Stimulated activated CD4-positive, alpha-beta T cell treated with anti-CD3 and anti-CD28 coated beads, Interleukin-1b, Interleukin-23, amount 100 ng/mL, for 4 hours (primary cell): ENCODE data around the gene TTBK1.

Source experiments
- DNase-seq, 2 donors: peaks; one replicate each; pipeline ENCODE4 v3.0.0-alpha.2; 2020; ENCODE audit warnings: low read depth in 2 of 2

Gene TTBK1

GRCh38 chr6:43223175-43223574 lies 20.1 kb upstream of the TTBK1 start:
- no peak for DNase-seq

- no peak for DNase-seq
These were observed 17.0 kb upstream of the TTBK1 start for GRCh38 chr6:43226192-43226851.

GRCh38 chr6:43228951-43229802 lies 14.1 kb upstream of the TTBK1 start, which contains the start of gene DNPH1:
TSS of gene DNPH1 (minus strand) at chr6:43229481. CDS start at chr6:43229456, 25 bp downstream.
- DNase-seq: peak; percentile 70 to 78

GRCh38 chr6:43229803-43230620 lies 13.3 kb upstream of the TTBK1 start:
- DNase-seq: no peak

GRCh38 chr6:43231053-43231452 lies 12.2 kb upstream of the TTBK1 start:
- no peak for DNase-seq

- no peak for DNase-seq
These were observed 11.4 kb upstream of the TTBK1 start for GRCh38 chr6:43231735-43232450.

- no peak for DNase-seq
These were observed 7.4 kb upstream of the TTBK1 start for GRCh38 chr6:43235841-43236240.

GRCh38 chr6:43239054-43239453 lies 4.2 kb upstream of the TTBK1 start:
- no peak for DNase-seq

GRCh38 chr6:43240950-43241349 lies 2.3 kb upstream of the TTBK1 start:
- no peak for DNase-seq

GRCh38 chr6:43241446-43241845 lies 1.8 kb upstream of the TTBK1 start:
- DNase-seq: no peak

- no peak for DNase-seq
These were observed 512 bp downstream of the TTBK1 start for GRCh38 chr6:43243664-43244321.

- DNase-seq: no peak
These were observed 3.2 kb downstream of the TTBK1 start for GRCh38 chr6:43246301-43247113.

GRCh38 chr6:43247114-43247999 lies 4.1 kb downstream of the TTBK1 start:
- DNase-seq: peak; percentile 72 to 76

- no peak for DNase-seq
These were observed 4.8 kb downstream of the TTBK1 start for GRCh38 chr6:43248101-43248500.

GRCh38 chr6:43248791-43249190 lies 5.5 kb downstream of the TTBK1 start:
- no peak for DNase-seq

GRCh38 chr6:43250992-43251373 lies 7.7 kb downstream of the TTBK1 start:
- no peak for DNase-seq

- no peak for DNase-seq
These were observed 10.1 kb downstream of the TTBK1 start for GRCh38 chr6:43253401-43253800.

GRCh38 chr6:43254138-43254817 lies 11.0 kb downstream of the TTBK1 start:
- no peak for DNase-seq

GRCh38 chr6:43254846-43255245 lies 11.6 kb downstream of the TTBK1 start:
- DNase-seq: no peak
